ENCODE data around the gene NAT10. TPM values are rescaled to one million over a fixed set of nuclear protein-coding genes. Genes with fewer than 3 reads are reported as not detected.
A peak's percentile ranks its signal among the peaks of the same experiment; 100 is the strongest.

The NAT10 gene
- total and polyA plus RNA-seq, 2 experiments from 2014 or later = 44.1 to 58.8 TPM

- Histone ChIP-seq H3K27me3 (ENCODE audit: insufficient read depth) (no peaks in the 10 kb centered on the region), H3K79me2 (replicated peaks; ENCODE audit: insufficient read depth) (no peaks in the 10 kb centered on the region), H4K20me1 (replicated peaks; ENCODE audit: insufficient read depth) (peaks cover 5% of the 10 kb centered on the region; the same call in 1 of the 2 replicates), H3K9me2 (ENCODE audit: insufficient read depth) (no peaks in the 10 kb centered on the region), H3K36me3 (ENCODE audit: insufficient read depth) (peaks cover 29% of the 10 kb centered on the region), H3K4me3 (no peak overlapping the region), H3K4me1 (ENCODE audit: insufficient read depth) (no peaks in the 10 kb centered on the region), H2AFZ (no peak overlapping the region), H3K27ac (ENCODE audit: low read depth) (no peak overlapping the region), H3K4me2 (no peak overlapping the region), H3F3A (replicated peaks; ENCODE audit: low read depth) (0 out of 2 replicates have a peak, but pooled peaks cover 5% of the 10 kb centered on the region)
- H3K4me3 Mint-ChIP-seq = no peak overlapping the region
- no peaks in the 10 kb centered on the region; the same call in 2 of the 3 replicates for H3K9me3 Mint-ChIP-seq
- H3K27ac Mint-ChIP-seq = no peak overlapping the region
- H3K27me3 Mint-ChIP-seq (ENCODE audit: insufficient read depth, low read depth, poor library complexity) = peaks cover 14% of the 10 kb centered on the region
- H3K36me3 Mint-ChIP-seq (ENCODE audit: low read depth) = peaks cover 68% of the 10 kb centered on the region
- no peak for TF ChIP-seq ZNF331 (CRISPR knock-in tag; IDR thresholded peaks at IDR 0.05; ENCODE audit: low read depth)
- TF ChIP-seq ZNF462 (CRISPR knock-in tag; IDR thresholded peaks at IDR 0.05) = no peak
- TF ChIP-seq EZH2 (IDR thresholded peaks at IDR 0.05; ENCODE audit: low read depth, unreplicated experiment) = no peak
- DNase-seq (ENCODE audit: low spot score) = no peak
- ATAC-seq = no peak
- peaks cover 3% of the 10 kb centered on the region; the same call in 1 of the 3 replicates for H3K4me1 Mint-ChIP-seq
Measured at GRCh38 chr11:34147581-34147980, 42.2 kb downstream of the NAT10 start.

- Mint-ChIP-seq H3K27ac (peak overlapping the region; percentile 75; the same call in 1 of the 2 replicates), H3K4me3 (no peak overlapping the region), H3K9me3 (no peaks in the 10 kb centered on the region; the same call in 2 of the 3 replicates), H3K36me3 (ENCODE audit: low read depth) (peaks cover 61% of the 10 kb centered on the region), H3K27me3 (ENCODE audit: insufficient read depth, low read depth, poor library complexity) (peaks cover 18% of the 10 kb centered on the region), H3K4me1 (peaks cover 3% of the 10 kb centered on the region; the same call in 1 of the 3 replicates)
- Histone ChIP-seq H2AFZ (no peak overlapping the region), H3K4me1 (ENCODE audit: insufficient read depth) (no peaks in the 10 kb centered on the region), H3K27me3 (ENCODE audit: insufficient read depth) (no peaks in the 10 kb centered on the region), H3K4me3 (no peak overlapping the region), H3K27ac (ENCODE audit: low read depth) (no peak overlapping the region), H3K9me2 (ENCODE audit: insufficient read depth) (no peaks in the 10 kb centered on the region), H3K4me2 (no peak overlapping the region), H4K20me1 (replicated peaks; ENCODE audit: insufficient read depth) (peaks cover 5% of the 10 kb centered on the region; the same call in 1 of the 2 replicates), H3K79me2 (replicated peaks; ENCODE audit: insufficient read depth) (no peaks in the 10 kb centered on the region), H3K36me3 (ENCODE audit: insufficient read depth) (peaks cover 21% of the 10 kb centered on the region), H3F3A (replicated peaks; ENCODE audit: low read depth) (0 out of 2 replicates have a peak, but pooled peaks cover 5% of the 10 kb centered on the region)
- ATAC-seq = no peak
- DNase-seq (ENCODE audit: low spot score) = no peak
- TF ChIP-seq CTCF (conservative IDR thresholded peaks at IDR 0.05; ENCODE audit: low read depth in 2 of 2) (no peak), ZNF331 (CRISPR knock-in tag; IDR thresholded peaks at IDR 0.05; ENCODE audit: low read depth) (no peak), POLR2AphosphoS5 (IDR thresholded peaks at IDR 0.05; ENCODE audit: low read depth) (no peak), JUNB (IDR thresholded peaks at IDR 0.05; ENCODE audit: unreplicated experiment) (no peak), REST (IDR thresholded peaks at IDR 0.05; ENCODE audit: unreplicated experiment) (no peak), ZNF114 (CRISPR knock-in tag; IDR thresholded peaks at IDR 0.05) (no peak), NANOG (IDR thresholded peaks at IDR 0.05; ENCODE audit: borderline replicate concordance) (no peak)
Measured at GRCh38 chr11:34148504-34149165, 43.2 kb downstream of the NAT10 start.
